ENCODE measurements around the gene PROSER2. TPM values are rescaled to one million over a fixed set of nuclear protein-coding genes. Genes with fewer than 3 reads are reported as not detected.
A peak's percentile ranks its signal among the peaks of the same experiment; 100 is the strongest.

The PROSER2 gene
- total and polyA plus RNA-seq, 2 of the 13 experiments (the other 11 are each of a cell fraction or from before 2014, with no cell fraction given), result 6.9 to 7.7 TPM

DNA sequence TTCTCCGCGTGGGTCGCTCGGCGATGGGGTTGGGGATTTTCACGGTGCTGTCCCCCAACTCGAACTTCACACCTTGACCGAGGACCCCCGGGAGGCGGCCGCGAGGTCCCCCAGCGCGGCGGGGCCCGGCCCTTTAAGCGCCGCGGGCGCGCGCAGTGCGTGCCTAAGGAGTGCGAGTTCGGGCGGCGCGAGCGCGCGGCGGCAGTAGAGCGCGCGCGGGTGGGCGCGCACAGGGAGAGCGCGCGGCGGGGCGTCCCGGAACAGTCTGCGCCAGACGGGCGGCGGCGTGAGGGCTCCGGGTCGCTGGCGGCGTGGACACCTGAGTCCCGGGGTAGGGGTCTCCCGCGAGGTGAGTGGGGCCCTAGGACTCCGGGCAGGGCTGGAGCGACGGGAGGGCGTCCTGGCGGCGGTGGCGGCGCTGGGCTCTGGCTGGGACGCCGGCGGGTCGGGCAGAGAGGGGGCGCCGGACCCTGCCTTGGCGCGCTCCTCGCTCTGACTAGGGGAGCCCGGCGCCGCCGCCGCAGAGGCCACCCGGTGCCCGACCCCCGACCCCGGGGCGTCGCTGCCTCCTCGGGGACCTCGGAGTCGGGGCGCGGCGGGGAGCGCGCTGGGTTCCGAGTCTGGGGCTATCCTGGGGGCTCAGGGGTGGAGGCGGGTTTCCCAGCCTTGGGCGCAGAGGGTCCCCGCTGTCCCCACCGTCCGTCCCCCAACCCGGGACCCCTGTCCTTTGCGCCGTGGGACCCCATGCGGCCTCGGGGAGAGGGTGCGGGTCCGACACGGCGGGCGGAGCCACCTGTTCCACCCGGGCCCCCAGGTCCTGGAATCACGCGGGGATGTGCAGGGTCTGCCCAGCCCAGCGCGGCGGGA is at the start of gene PROSER2 (continued):
- TF ChIP-seq UBTF (CRISPR knock-in tag; IDR thresholded peaks at IDR 0.05), result peak; percentile 53; the same call in 1 of the 2 replicates
- TF ChIP-seq ZNF441 (CRISPR knock-in tag; IDR thresholded peaks at IDR 0.05; ENCODE audit: borderline replicate concordance), result 0 out of 2 replicates have a peak, but pooled peaks have one; percentile 55
- TF ChIP-seq, protein P1, sequence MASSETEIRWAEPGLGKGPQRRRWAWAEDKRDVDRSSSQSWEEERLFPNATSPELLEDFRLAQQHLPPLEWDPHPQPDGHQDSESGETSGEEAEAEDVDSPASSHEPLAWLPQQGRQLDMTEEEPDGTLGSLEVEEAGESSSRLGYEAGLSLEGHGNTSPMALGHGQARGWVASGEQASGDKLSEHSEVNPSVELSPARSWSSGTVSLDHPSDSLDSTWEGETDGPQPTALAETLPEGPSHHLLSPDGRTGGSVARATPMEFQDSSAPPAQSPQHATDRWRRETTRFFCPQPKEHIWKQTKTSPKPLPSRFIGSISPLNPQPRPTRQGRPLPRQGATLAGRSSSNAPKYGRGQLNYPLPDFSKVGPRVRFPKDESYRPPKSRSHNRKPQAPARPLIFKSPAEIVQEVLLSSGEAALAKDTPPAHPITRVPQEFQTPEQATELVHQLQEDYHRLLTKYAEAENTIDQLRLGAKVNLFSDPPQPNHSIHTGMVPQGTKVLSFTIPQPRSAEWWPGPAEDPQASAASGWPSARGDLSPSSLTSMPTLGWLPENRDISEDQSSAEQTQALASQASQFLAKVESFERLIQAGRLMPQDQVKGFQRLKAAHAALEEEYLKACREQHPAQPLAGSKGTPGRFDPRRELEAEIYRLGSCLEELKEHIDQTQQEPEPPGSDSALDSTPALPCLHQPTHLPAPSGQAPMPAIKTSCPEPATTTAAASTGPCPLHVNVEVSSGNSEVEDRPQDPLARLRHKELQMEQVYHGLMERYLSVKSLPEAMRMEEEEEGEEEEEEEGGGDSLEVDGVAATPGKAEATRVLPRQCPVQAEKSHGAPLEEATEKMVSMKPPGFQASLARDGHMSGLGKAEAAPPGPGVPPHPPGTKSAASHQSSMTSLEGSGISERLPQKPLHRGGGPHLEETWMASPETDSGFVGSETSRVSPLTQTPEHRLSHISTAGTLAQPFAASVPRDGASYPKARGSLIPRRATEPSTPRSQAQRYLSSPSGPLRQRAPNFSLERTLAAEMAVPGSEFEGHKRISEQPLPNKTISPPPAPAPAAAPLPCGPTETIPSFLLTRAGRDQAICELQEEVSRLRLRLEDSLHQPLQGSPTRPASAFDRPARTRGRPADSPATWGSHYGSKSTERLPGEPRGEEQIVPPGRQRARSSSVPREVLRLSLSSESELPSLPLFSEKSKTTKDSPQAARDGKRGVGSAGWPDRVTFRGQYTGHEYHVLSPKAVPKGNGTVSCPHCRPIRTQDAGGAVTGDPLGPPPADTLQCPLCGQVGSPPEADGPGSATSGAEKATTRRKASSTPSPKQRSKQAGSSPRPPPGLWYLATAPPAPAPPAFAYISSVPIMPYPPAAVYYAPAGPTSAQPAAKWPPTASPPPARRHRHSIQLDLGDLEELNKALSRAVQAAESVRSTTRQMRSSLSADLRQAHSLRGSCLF (CRISPR knock-in tag; IDR thresholded peaks at IDR 0.05; ENCODE audit: borderline replicate concordance), result no peak
- no peak for TF ChIP-seq MXD4 (CRISPR knock-in tag; IDR thresholded peaks at IDR 0.05)
- TF ChIP-seq TAF1 (CRISPR knock-in tag; IDR thresholded peaks at IDR 0.05), result peak; percentile 68
- TF ChIP-seq NKX3-1 (CRISPR knock-in tag; IDR thresholded peaks at IDR 0.05), result no peak; the same call in 1 of the 2 replicates
- peak; percentile 59; the same call in 1 of the 2 replicates for TF ChIP-seq ZNF879 (CRISPR knock-in tag; IDR thresholded peaks at IDR 0.05)
- no peak for TF ChIP-seq NFATC3 (CRISPR knock-in tag; IDR thresholded peaks at IDR 0.05)
- TF ChIP-seq ZFX (CRISPR knock-in tag; IDR thresholded peaks at IDR 0.05; ENCODE audit: low read depth), result peak; percentile 39
- peak; percentile 46 for TF ChIP-seq HNRNPLL (IDR thresholded peaks at IDR 0.05; ENCODE audit: low read depth, low read length, poor library complexity, severe bottlenecking)
- no peak for TF ChIP-seq ZNF747 (CRISPR knock-in tag; IDR thresholded peaks at IDR 0.05; ENCODE audit: borderline replicate concordance)
- no peak for TF ChIP-seq ZBTB2 (CRISPR knock-in tag; IDR thresholded peaks at IDR 0.05; ENCODE audit: low read depth)
- no peak for TF ChIP-seq KLF13 (CRISPR knock-in tag; IDR thresholded peaks at IDR 0.05)
- TF ChIP-seq, protein P2, sequence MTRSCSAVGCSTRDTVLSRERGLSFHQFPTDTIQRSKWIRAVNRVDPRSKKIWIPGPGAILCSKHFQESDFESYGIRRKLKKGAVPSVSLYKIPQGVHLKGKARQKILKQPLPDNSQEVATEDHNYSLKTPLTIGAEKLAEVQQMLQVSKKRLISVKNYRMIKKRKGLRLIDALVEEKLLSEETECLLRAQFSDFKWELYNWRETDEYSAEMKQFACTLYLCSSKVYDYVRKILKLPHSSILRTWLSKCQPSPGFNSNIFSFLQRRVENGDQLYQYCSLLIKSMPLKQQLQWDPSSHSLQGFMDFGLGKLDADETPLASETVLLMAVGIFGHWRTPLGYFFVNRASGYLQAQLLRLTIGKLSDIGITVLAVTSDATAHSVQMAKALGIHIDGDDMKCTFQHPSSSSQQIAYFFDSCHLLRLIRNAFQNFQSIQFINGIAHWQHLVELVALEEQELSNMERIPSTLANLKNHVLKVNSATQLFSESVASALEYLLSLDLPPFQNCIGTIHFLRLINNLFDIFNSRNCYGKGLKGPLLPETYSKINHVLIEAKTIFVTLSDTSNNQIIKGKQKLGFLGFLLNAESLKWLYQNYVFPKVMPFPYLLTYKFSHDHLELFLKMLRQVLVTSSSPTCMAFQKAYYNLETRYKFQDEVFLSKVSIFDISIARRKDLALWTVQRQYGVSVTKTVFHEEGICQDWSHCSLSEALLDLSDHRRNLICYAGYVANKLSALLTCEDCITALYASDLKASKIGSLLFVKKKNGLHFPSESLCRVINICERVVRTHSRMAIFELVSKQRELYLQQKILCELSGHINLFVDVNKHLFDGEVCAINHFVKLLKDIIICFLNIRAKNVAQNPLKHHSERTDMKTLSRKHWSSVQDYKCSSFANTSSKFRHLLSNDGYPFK (CRISPR knock-in tag; IDR thresholded peaks at IDR 0.05; ENCODE audit: borderline replicate concordance), result no peak
- 0 out of 2 replicates have a peak, but pooled peaks have one; percentile 30 for TF ChIP-seq KAT8 (CRISPR knock-in tag; IDR thresholded peaks at IDR 0.05)

All from HepG2 (cell line).